A549 (cell line): ENCODE measurements around the gene PDGFRA. TPM values are rescaled to one million over a fixed set of nuclear protein-coding genes. Genes with fewer than 3 reads are reported as not detected.

Experiments
- ATAC-seq, 2 experiments: fragments of 200-7000 bp in 1 of 2; fragments of >200 bp in 1 of 2; cut with Nextera tagmentation in 1 of 2; cut with Tn5 transposase in 1 of 2; 3 replicates each; pipeline versions ENCODE4 v1.8.0 to v1.9.1; 2018 to 2020; ENCODE audit warnings: mild to moderate bottlenecking in 1 of 2, moderate library complexity in 1 of 2
- CTCF ChIA-PET: fragments of 300-600 bp; sonication (Branson Sonifier 250); formaldehyde crosslinking; extraction: SDS; loops from one replicate; lab custom pipeline; 2021; ENCODE audit warnings: antibody characterized with exemption, inconsistent platforms; lab: Yijun Ruan, JAX
- POLR2A ChIA-PET: fragments of 350-600 bp; formaldehyde crosslinking; extraction: SDS; loops from one replicate; lab custom pipeline; 2021; ENCODE audit warnings: antibody characterized with exemption, inconsistent platforms; lab: Yijun Ruan, JAX
- DNase-seq, 2 experiments: peaks; one replicate each; pipeline versions ENCODE4 v3.0.0 to v3.0.0-alpha.2; 2011 to 2016; ENCODE audit warnings: low read depth in 1 of 2, low spot score in 1 of 2
- FAIRE-seq: peaks from 2 replicates; lab custom pipeline; 2011; peaks lifted over from hg19 to GRCh38; lab: Jason Lieb, UNC
- H3K27ac ChIP-seq, 2 experiments: fragments of >200 bp; sonication (Bioruptor Twin); formaldehyde crosslinking; 3 replicates each; pipeline ENCODE4 v1.5.1; 2016 to 2017
- H3K4me1 ChIP-seq: fragments of >200 bp; sonication (Bioruptor Twin); formaldehyde crosslinking; 3 replicates; pipeline ENCODE4 v1.6.1; 2016
- H3K4me2 ChIP-seq: fragments of >200 bp; sonication (Bioruptor Twin); formaldehyde crosslinking; 3 replicates; pipeline ENCODE4 v1.6.1; 2016
- H3K4me3 ChIP-seq: fragments of >200 bp; sonication (Bioruptor Twin); formaldehyde crosslinking; 3 replicates; pipeline ENCODE4 v1.5.1; 2016
- H3K9me3 ChIP-seq: fragments of >200 bp; sonication (Bioruptor Twin); formaldehyde crosslinking; 3 replicates; pipeline ENCODE4 v1.6.1; 2016
- BHLHE40 ChIP-seq: IDR thresholded peaks from 2 replicates; pipeline ENCODE4 v1.6.1; 2012; ENCODE audit warnings: low read depth, low read length, inconsistent platforms
- CHD2 ChIP-seq: fragments of 150-350 bp; IDR thresholded peaks from 2 replicates; pipeline ENCODE4 v1.6.1; 2014; ENCODE audit warnings: low read length; ENCODE audit not compliant: partially characterized antibody
- CHD4 ChIP-seq: fragments of 200-600 bp; sonication (generic); IDR thresholded peaks from 2 replicates; pipeline ENCODE4 v1.6.1; 2016; ENCODE audit warnings: antibody characterized with exemption, mild to moderate bottlenecking, borderline replicate concordance
- EP300 ChIP-seq, 2 experiments: fragments of >200 bp; sonication (Bioruptor Twin); formaldehyde crosslinking; IDR thresholded peaks; 2 replicates in 1 of 2; 3 replicates in 1 of 2; pipeline ENCODE4 v1.6.1; 2016 to 2017
- FOSL2 ChIP-seq, 2 experiments: fragments of 450-650 bp in 1 of 2; fragments of >200 bp in 1 of 2; sonication (Bioruptor Twin) in 1 of 2; formaldehyde crosslinking; IDR thresholded peaks; 2 replicates each; pipeline versions ENCODE4 v1.5.0 to v1.6.1; 2016 to 2020; ENCODE audit warnings: mild to moderate bottlenecking in 1 of 2, moderate library complexity in 1 of 2
- FOXS1 ChIP-seq: fragments of 250-450 bp; sonication (Bioruptor Pico); IDR thresholded peaks from 2 replicates; pipeline ENCODE4 v1.5.0; 2020; ENCODE audit warnings: mild to moderate bottlenecking, moderate library complexity
- HOXB5 ChIP-seq: fragments of 250-450 bp; sonication (Bioruptor Pico); IDR thresholded peaks from 2 replicates; pipeline ENCODE4 v1.5.0; 2020; ENCODE audit warnings: mild to moderate bottlenecking, moderate library complexity
- JUN ChIP-seq, 2 experiments: fragments of >200 bp; sonication (Bioruptor Twin); formaldehyde crosslinking; IDR thresholded peaks; 2 replicates in 1 of 2; 3 replicates in 1 of 2; pipeline ENCODE4 v1.6.1; 2016 to 2017
- JUNB ChIP-seq: fragments of >200 bp; sonication (Bioruptor Twin); formaldehyde crosslinking; IDR thresholded peaks from 2 replicates; pipeline ENCODE4 v1.6.1; 2016
- KDM5A ChIP-seq: fragments of 200-600 bp; sonication (generic); IDR thresholded peaks from 2 replicates; pipeline ENCODE4 v1.6.1; 2016; ENCODE audit warnings: antibody characterized with exemption, mild to moderate bottlenecking
- NPAS2 ChIP-seq: fragments of 250-450 bp; sonication (Bioruptor Pico); IDR thresholded peaks from 2 replicates; pipeline ENCODE4 v1.8.0; 2022; ENCODE audit warnings: mild to moderate bottlenecking, moderate library complexity, borderline replicate concordance
- POLR2A ChIP-seq: IDR thresholded peaks from 2 replicates; pipeline ENCODE4 v1.6.1; 2012; ENCODE audit warnings: mild to moderate bottlenecking, low read length
- RCOR1 ChIP-seq: fragments of 150-350 bp; IDR thresholded peaks from 2 replicates; pipeline ENCODE4 v1.6.1; 2014; ENCODE audit warnings: antibody characterized with exemption, low read length, low read depth
- RFX5 ChIP-seq: fragments of 450-650 bp; IDR thresholded peaks from 2 replicates; pipeline ENCODE4 v1.7.1; 2014; ENCODE audit warnings: antibody characterized with exemption, mild to moderate bottlenecking, moderate library complexity
- SMC3 ChIP-seq: fragments of >200 bp; sonication (Bioruptor Twin); formaldehyde crosslinking; IDR thresholded peaks from 3 replicates; pipeline ENCODE4 v1.6.1; 2018; ENCODE audit warnings: inconsistent platforms
- SREBF2 ChIP-seq: fragments of 450-650 bp; IDR thresholded peaks from 2 replicates; pipeline ENCODE4 v1.6.1; 2014; ENCODE audit warnings: mild to moderate bottlenecking, moderate library complexity
- TFCP2L1 ChIP-seq: fragments of 250-450 bp; sonication (Bioruptor Pico); IDR thresholded peaks from 2 replicates; pipeline ENCODE4 v1.5.0; 2021; ENCODE audit warnings: mild to moderate bottlenecking
- ZC3H11A ChIP-seq: fragments of 450-650 bp; IDR thresholded peaks from 2 replicates; pipeline ENCODE4 v1.6.1; 2014; ENCODE audit warnings: antibody characterized with exemption, mild to moderate bottlenecking
- ZSCAN20 ChIP-seq: fragments of 250-450 bp; sonication (Bioruptor Pico); IDR thresholded peaks from 2 replicates; pipeline ENCODE4 v1.8.0; 2022; ENCODE audit warnings: mild to moderate bottlenecking, moderate library complexity
- WGBS: methylation state at CpG from one replicate; pipeline ENCODE4 v1.1.6; 2017; ENCODE audit errors: missing lambda C conversion rate; 5-methylcytosine and 5-hydroxymethylcytosine counted together
- polyA plus RNA-seq, 4 experiments: library from polyadenylated mRNA; depleted of rRNA in 3 of 4; stranded (reverse); fragments of >200 nt; fragmentation: RNase III in 1 of 4; extraction: RNeasy Plus Mini Kit Qiagen cat#74134 plus additional on column Dnase treatment in 1 of 4; gene quantifications; 2 replicates in 3 of 4; 3 replicates in 1 of 4; pipeline ENCODE4 v1.2.3, GENCODE V29; 2011 to 2017
- TF ChIP-seq, protein P1 (sequence below): fragments of 450-650 bp; IDR thresholded peaks from 2 replicates; pipeline ENCODE4 v1.6.1; 2014; ENCODE audit warnings: antibody characterized with exemption
- TF ChIP-seq, protein P2 (sequence below): fragments of 250-450 bp; sonication (Bioruptor Pico); IDR thresholded peaks from 2 replicates; pipeline ENCODE4 v1.5.0; 2020; ENCODE audit warnings: low read depth, mild to moderate bottlenecking, moderate library complexity
- TF ChIP-seq, protein P3 (sequence below): fragments of 250-450 bp; sonication (Bioruptor Pico); IDR thresholded peaks from 2 replicates; pipeline ENCODE4 v1.5.0; 2021; ENCODE audit warnings: mild to moderate bottlenecking, moderate library complexity, borderline replicate concordance

The PDGFRA gene
- polyA plus RNA-seq, 2 of the 4 experiments (the other 2 are of a cell fraction), result 0.40 to 0.92 TPM

DNA sequence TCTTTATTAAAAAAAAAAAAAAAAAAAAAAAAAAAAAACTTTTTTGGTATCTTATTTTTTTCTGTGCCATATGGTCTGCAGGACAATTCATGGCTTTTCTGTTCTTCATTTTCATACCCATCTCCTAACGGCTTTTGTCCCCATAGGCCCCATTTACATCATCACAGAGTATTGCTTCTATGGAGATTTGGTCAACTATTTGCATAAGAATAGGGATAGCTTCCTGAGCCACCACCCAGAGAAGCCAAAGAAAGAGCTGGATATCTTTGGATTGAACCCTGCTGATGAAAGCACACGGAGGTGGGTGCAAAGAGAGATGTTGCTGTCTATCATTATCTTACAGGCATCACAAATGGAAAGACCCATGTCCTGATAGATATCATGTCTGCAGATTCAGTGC lies 49.1 kb downstream of the PDGFRA start:
- no peaks in the 10 kb centered on the region for H3K9me3 ChIP-seq
- H3K4me3 ChIP-seq, result no peak overlapping the region
- H3K4me2 ChIP-seq, result no peak overlapping the region
- CTCF ChIA-PET, result interaction anchor here (1.7 kb wide), 1 partner anchor 45 kb away, joined by 6 read pairs; no protein-coding TSS in a partner anchor
- WGBS, result 29% methylated on average over 2 of the region's 2 CpGs
- DNase-seq (no peak), FAIRE-seq (no peak), ATAC-seq (no peak)
- no peaks in the 10 kb centered on the region for H3K4me1 ChIP-seq
- H3K27ac ChIP-seq, result no peak overlapping the region
- POLR2A ChIA-PET, result no interaction called here
- TF ChIP-seq JUN (IDR thresholded peaks at IDR 0.05) (no peak), KDM5A (no peak), FOXS1 (no peak)
- TF ChIP-seq, protein P1, sequence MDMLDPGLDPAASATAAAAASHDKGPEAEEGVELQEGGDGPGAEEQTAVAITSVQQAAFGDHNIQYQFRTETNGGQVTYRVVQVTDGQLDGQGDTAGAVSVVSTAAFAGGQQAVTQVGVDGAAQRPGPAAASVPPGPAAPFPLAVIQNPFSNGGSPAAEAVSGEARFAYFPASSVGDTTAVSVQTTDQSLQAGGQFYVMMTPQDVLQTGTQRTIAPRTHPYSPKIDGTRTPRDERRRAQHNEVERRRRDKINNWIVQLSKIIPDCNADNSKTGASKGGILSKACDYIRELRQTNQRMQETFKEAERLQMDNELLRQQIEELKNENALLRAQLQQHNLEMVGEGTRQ, result no peak

DNA sequence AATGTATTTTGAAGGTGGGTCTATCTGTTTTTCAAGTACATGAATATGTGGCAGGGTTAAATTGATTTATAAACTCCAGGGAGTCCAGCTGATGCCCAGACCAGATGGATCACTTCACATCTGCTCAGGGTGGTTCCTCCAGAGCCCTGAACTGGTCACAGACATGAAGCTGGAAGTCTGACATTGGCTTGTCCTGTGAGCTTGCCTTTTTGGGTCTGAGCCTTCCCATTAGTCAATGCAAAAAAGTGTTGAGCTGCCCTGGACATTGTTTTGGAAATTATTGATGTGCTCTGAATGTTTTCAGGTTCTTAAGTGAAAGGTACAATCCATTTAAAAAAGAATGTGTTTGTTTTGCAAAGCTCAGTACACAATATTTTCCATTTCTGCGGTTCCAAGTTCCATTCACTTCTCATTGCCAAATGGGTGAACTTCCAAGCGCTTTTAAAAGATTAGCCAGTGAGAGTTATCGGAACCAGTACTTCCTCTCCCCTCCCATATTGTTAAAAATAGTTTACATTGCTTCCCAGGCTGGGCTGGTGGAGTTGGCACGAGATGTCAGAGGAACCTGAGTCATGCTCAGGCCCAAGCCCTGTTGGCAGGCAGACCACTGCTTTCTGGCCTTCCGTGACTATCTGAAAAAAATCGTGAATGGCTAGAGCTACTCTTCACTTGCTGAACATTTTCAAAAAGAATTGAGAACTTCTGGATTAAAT lies 52.1 kb downstream of the PDGFRA start:
- CTCF ChIA-PET, result no interaction called here
- H3K27ac ChIP-seq, result no peak overlapping the region
- POLR2A ChIA-PET, result no interaction called here

DNA sequence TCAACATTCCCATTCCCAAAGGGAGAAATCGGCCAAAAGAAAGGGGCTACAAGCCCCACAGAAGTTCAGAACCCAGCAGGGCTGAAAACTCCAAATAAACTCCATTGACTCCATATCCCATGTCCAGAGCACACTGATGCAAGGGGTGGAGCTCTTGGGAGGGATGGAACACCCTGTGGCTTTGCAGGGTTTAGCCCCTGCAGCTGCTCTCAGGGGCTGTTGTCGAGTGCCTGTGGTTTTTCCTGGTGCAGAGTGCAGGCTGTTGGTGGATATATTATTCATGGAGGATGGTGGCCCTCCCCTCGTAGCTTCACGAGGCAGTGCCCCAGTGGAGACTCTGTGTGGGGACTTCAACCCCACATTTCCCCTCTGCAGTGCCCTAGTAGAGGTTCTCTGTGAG lies 53.7 kb downstream of the PDGFRA start:
- 8% methylated on average over 3 of the region's 4 CpGs for WGBS
- H3K9me3 ChIP-seq, result no peaks in the 10 kb centered on the region
- H3K4me2 ChIP-seq, result no peak overlapping the region
- CTCF ChIA-PET, result no interaction called here
- ATAC-seq (no peak), DNase-seq (no peak), FAIRE-seq (no peak)
- TF ChIP-seq EP300 (IDR thresholded peaks at IDR 0.05) (no peak), HOXB5 (CRISPR knock-in tag) (no peak), KDM5A (no peak), ZSCAN20 (CRISPR knock-in tag) (no peak)
- no peaks in the 10 kb centered on the region for H3K4me1 ChIP-seq
- no peak overlapping the region for H3K27ac ChIP-seq
- H3K4me3 ChIP-seq, result no peak overlapping the region
- POLR2A ChIA-PET, result no interaction called here

More for the DNA sequence above, 52.1 kb downstream of the PDGFRA start:
- no peak overlapping the region for H3K4me2 ChIP-seq
- FAIRE-seq, result no peak
- 22% methylated on average over 6 of the region's 6 CpGs for WGBS
- TF ChIP-seq RCOR1, result no peak
- no peak for TF ChIP-seq NPAS2 (CRISPR knock-in tag)
- no peak for TF ChIP-seq SREBF2
- no peak for TF ChIP-seq CHD2
- TF ChIP-seq RFX5, result no peak
- TF ChIP-seq FOXS1, result no peak
- no peak for TF ChIP-seq JUN (IDR thresholded peaks at IDR 0.05)
- TF ChIP-seq FOSL2 (IDR thresholded peaks at IDR 0.05), result no peak
- TF ChIP-seq FOSL2 (CRISPR knock-in tag; IDR thresholded peaks at IDR 0.05), result no peak
- TF ChIP-seq BHLHE40, result no peak
- TF ChIP-seq, protein P2, sequence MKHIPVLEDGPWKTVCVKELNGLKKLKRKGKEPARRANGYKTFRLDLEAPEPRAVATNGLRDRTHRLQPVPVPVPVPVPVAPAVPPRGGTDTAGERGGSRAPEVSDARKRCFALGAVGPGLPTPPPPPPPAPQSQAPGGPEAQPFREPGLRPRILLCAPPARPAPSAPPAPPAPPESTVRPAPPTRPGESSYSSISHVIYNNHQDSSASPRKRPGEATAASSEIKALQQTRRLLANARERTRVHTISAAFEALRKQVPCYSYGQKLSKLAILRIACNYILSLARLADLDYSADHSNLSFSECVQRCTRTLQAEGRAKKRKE (CRISPR knock-in tag), result no peak
- no peak for TF ChIP-seq ZC3H11A
- TF ChIP-seq TFCP2L1 (CRISPR knock-in tag), result no peak
- TF ChIP-seq CHD4, result no peak
- no peak for TF ChIP-seq POLR2A
- TF ChIP-seq SMC3, result no peak
- TF ChIP-seq, protein P3, sequence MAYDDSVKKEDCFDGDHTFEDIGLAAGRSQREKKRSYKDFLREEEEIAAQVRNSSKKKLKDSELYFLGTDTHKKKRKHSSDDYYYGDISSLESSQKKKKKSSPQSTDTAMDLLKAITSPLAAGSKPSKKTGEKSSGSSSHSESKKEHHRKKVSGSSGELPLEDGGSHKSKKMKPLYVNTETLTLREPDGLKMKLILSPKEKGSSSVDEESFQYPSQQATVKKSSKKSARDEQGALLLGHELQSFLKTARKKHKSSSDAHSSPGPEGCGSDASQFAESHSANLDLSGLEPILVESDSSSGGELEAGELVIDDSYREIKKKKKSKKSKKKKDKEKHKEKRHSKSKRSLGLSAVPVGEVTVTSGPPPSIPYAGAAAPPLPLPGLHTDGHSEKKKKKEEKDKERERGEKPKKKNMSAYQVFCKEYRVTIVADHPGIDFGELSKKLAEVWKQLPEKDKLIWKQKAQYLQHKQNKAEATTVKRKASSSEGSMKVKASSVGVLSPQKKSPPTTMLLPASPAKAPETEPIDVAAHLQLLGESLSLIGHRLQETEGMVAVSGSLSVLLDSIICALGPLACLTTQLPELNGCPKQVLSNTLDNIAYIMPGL (CRISPR knock-in tag), result no peak
- no peak for TF ChIP-seq EP300 (IDR thresholded peaks at IDR 0.05)
- no peak for TF ChIP-seq JUNB
- H3K4me3 ChIP-seq, result no peak overlapping the region
- ATAC-seq, result no peak; a peak in 1 of 6 replicates
- peak in 1 of 2 experiments; percentile 20 for DNase-seq
- no peaks in the 10 kb centered on the region for H3K4me1 ChIP-seq
- no peaks in the 10 kb centered on the region for H3K9me3 ChIP-seq
